ENCODE results near the gene MPZL3.

DNA sequence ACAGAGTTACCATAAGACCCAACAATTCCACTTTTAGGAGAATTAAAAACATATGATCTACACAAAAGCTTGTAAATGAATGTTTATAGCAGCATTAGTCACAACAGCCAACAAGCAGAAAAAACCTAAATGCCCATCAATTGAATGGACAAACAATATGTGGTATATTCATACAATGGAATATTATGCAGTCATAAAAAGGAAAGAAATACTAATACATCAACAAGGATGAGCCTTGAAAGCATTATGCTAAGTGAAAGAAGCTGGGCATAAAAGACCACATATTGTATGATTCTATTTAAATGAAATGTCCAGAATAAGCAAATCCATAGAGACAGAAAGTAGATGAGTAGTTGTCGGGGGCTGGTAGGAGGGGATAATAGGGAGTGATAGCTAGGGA lies 7.0 kb upstream of the MPZL3 start:
- TF ChIP-seq, protein P1, sequence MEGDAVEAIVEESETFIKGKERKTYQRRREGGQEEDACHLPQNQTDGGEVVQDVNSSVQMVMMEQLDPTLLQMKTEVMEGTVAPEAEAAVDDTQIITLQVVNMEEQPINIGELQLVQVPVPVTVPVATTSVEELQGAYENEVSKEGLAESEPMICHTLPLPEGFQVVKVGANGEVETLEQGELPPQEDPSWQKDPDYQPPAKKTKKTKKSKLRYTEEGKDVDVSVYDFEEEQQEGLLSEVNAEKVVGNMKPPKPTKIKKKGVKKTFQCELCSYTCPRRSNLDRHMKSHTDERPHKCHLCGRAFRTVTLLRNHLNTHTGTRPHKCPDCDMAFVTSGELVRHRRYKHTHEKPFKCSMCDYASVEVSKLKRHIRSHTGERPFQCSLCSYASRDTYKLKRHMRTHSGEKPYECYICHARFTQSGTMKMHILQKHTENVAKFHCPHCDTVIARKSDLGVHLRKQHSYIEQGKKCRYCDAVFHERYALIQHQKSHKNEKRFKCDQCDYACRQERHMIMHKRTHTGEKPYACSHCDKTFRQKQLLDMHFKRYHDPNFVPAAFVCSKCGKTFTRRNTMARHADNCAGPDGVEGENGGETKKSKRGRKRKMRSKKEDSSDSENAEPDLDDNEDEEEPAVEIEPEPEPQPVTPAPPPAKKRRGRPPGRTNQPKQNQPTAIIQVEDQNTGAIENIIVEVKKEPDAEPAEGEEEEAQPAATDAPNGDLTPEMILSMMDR (IDR thresholded peaks at IDR 0.05) = no peak
- TF ChIP-seq POLR2A (IDR thresholded peaks at IDR 0.05) = no peak

All from esophagus squamous epithelium (tissue), 4 donors.